GM06990 (cell line): Measurements from ENCODE around the gene FRMD4A.

ENCODE experiments used
- DNase-seq: peaks from one replicate; pipeline ENCODE4 v3.0.0-alpha.2; 2011; ENCODE audit not compliant: insufficient read length; ENCODE audit errors: extremely low read depth
- H3K27me3 ChIP-seq: replicated peaks from 2 replicates; pipeline ENCODE4 v1.6.0; 2011; ENCODE audit warnings: low read length; ENCODE audit not compliant: control insufficient read depth, insufficient read depth
- H3K36me3 ChIP-seq: 2 replicates; pipeline ENCODE4 v1.5.1; 2011; ENCODE audit warnings: low read length; ENCODE audit not compliant: control insufficient read depth, insufficient read depth
- H3K4me3 ChIP-seq: replicated peaks from 2 replicates; pipeline ENCODE4 v1.5.1; 2011; ENCODE audit warnings: low read depth, mild to moderate bottlenecking, control low read depth, low read length
- TF ChIP-seq, protein P1 (sequence below): IDR thresholded peaks from 2 replicates; pipeline ENCODE4 v1.5.1; 2011; ENCODE audit warnings: low read length, control low read depth, mild to moderate bottlenecking, inconsistent platforms; ENCODE audit not compliant: insufficient read depth, poor library complexity, severe bottlenecking

The FRMD4A gene

DNA sequence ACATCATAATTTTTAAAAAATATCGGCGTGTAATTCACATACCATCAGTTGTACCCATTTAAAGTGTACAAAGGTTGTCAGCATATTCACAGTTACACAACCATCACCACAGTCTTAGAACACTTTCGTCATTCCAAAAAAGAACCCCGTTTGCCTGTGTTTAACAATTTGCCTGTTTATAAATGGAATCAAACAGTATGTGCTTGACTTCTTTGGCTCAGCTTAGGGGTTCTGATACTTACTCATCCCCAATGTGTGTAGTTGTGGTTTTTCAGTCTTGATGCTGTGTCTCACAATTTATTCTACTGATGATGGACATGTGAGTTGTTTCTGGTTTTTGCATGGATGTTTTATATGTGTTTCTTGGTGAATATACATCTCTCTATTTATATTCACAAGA lies 693.9 kb downstream of the FRMD4A start:
- TF ChIP-seq, protein P1, sequence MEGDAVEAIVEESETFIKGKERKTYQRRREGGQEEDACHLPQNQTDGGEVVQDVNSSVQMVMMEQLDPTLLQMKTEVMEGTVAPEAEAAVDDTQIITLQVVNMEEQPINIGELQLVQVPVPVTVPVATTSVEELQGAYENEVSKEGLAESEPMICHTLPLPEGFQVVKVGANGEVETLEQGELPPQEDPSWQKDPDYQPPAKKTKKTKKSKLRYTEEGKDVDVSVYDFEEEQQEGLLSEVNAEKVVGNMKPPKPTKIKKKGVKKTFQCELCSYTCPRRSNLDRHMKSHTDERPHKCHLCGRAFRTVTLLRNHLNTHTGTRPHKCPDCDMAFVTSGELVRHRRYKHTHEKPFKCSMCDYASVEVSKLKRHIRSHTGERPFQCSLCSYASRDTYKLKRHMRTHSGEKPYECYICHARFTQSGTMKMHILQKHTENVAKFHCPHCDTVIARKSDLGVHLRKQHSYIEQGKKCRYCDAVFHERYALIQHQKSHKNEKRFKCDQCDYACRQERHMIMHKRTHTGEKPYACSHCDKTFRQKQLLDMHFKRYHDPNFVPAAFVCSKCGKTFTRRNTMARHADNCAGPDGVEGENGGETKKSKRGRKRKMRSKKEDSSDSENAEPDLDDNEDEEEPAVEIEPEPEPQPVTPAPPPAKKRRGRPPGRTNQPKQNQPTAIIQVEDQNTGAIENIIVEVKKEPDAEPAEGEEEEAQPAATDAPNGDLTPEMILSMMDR, result no peak
- H3K4me3 ChIP-seq, result no peak overlapping the region
- no peaks in the 10 kb centered on the region for H3K36me3 ChIP-seq
- DNase-seq, result no peak
- no peaks in the 10 kb centered on the region for H3K27me3 ChIP-seq

DNA sequence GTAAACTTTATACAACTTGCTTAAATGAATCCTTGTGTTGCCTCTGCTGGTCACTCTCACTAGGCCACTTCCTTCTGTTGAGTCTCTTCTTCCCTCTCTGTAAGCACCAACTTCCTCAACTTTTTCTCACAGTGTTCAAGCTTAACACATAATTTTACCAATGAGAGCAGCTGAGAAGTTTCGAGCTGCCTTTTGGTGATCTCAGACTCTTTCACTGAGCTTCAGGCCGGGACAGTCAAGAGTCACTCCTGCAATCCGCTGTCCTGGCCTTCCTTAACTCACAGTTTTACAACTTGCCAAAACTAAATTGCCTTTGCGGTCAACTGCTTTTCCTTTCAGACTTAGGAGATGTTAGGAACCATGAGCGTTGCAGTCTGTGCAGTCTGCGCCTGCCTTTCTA lies 696.5 kb downstream of the FRMD4A start:
- TF ChIP-seq, protein P1, result no peak
- H3K27me3 ChIP-seq, result no peaks in the 10 kb centered on the region
- peaks cover 3% of the 10 kb centered on the region for H3K36me3 ChIP-seq
- DNase-seq, result no peak
- no peak overlapping the region for H3K4me3 ChIP-seq

DNA sequence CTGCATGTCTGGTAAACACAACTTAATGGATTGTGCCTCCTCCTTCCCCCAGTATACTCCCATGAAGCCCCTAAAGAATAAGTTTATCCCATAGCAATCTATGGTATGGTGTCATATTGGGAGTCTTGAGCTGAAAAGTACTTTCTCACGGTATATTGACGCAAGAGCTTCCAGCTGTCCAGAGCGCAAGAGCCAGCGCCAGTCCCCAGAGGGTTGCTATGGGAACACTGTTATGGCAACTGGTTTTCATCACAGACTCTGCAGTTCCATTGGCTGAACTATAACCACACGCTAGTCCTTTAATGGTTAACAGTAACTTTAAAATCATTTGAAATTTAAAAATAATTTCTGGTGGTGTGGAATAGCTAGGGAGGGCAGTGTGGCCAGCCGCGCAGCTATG lies 697.0 kb downstream of the FRMD4A start:
- TF ChIP-seq, protein P1, result no peak
- no peak for DNase-seq
- no peaks in the 10 kb centered on the region for H3K27me3 ChIP-seq

DNA sequence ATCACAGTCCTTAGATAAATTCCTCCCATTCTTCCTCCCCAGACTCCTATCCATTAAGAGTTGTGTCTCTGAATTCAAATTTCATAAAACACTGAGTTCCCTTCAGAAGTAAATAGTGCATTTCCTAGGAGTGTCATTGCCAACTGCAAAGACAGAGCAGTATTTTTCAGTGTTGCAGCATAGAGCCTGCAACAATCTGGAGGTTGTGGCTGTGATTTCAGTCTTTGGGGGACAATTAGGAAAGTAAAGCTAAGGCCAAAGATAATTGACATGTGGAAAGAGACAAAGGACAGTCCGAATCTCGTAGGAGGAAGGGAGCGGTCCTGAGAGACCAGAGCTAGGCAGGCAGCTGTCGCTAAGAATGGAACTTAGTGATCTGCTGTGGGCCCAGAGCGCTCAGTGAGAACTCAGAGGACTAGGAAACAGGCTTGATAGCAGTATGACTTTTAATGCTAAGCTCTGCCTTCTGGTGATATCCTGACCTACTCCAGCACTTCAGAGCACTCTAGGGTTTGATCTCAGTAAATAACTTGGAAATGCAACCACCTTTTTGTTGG lies 697.8 kb downstream of the FRMD4A start:
- DNase-seq, result no peak
- Histone ChIP-seq H3K36me3 (peaks cover 3% of the 10 kb centered on the region), H3K27me3 (no peaks in the 10 kb centered on the region), H3K4me3 (no peak overlapping the region)
- TF ChIP-seq, protein P1, result no peak

More for the DNA sequence above, 697.0 kb downstream of the FRMD4A start:
- H3K4me3 ChIP-seq, result no peak overlapping the region
- H3K36me3 ChIP-seq, result peaks cover 3% of the 10 kb centered on the region

DNA sequence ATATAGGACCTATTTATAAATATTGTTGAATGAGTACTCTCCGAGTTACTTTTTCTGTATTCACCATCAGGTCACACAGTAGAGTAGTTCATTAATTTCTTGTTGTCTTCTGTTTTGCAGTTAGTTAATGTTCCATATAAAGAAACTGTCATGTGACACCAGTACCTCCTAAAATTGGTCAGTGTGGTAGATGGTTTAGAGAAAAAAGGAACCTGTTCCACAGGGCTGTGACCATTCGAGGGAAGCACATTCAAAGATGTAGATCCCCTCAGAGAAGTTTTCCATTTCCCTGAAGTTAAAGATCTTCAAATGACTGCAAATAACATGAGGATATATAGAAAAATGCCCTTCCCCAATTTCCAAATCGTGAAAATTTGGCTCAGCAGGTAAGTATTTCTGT lies 698.3 kb downstream of the FRMD4A start:
- H3K36me3 ChIP-seq, result peaks cover 3% of the 10 kb centered on the region
- DNase-seq, result no peak
- TF ChIP-seq, protein P1, result no peak
- H3K27me3 ChIP-seq, result no peaks in the 10 kb centered on the region
- no peak overlapping the region for H3K4me3 ChIP-seq

DNA sequence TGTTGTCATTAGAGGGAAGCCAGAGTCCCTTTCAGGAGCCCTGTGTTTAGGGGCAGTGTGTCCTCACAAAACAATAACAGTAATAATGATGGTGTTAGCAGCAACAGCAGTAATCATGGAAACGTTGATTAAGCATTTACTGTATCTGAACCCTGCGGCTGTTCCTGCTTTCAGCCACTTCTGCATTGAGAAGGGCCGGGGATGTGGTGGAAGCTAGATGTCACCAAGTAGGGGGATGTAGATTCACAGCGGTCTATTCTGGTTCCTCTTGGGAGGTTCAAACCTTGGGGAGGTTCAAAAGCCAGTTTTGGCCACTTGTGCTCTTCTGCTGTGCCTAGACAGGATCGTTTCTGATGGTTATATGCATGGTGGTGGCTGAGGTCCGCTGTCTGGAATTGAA lies 699.1 kb downstream of the FRMD4A start:
- Histone ChIP-seq H3K27me3 (no peaks in the 10 kb centered on the region), H3K36me3 (peaks cover 3% of the 10 kb centered on the region), H3K4me3 (no peak overlapping the region)
- TF ChIP-seq, protein P1, result no peak
- no peak for DNase-seq
